GM12874 (cell line): ENCODE results near the gene TRIM63.

Source experiments
- CTCF ChIP-seq: IDR thresholded peaks from 2 replicates; pipeline ENCODE4 v1.5.1; 2011; ENCODE audit warnings: low read depth, mild to moderate bottlenecking, control low read depth, low read length, moderate library complexity; ENCODE audit not compliant: insufficient read depth

Gene TRIM63

GRCh38 chr1:26075421-26076144, 8.2 kb upstream of the TRIM63 start:
- TF ChIP-seq CTCF: no peak

DNA sequence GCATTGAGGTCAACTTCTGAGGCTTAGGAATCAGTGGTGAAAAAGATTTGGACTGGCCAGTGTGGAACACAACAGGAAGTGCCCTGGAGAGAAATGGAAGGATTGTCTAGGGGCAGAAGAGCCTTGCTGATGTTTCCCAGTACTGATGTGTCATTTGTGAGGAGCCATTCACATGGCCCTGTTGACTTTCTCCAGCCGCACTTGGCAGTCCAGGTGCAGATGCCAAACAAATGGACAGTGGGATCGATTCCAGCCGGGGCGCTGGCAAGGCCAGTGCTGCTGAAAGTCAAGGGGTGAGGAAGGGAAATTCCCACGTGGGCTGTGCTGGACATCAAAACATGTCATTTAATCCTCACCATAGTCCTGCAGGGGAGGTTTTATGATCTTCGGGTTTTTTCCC, 4.9 kb upstream of the TRIM63 start:
- TF ChIP-seq CTCF: no peak

GRCh38 chr1:26070963-26071342, 3.5 kb upstream of the TRIM63 start:
- no peak for TF ChIP-seq CTCF

DNA sequence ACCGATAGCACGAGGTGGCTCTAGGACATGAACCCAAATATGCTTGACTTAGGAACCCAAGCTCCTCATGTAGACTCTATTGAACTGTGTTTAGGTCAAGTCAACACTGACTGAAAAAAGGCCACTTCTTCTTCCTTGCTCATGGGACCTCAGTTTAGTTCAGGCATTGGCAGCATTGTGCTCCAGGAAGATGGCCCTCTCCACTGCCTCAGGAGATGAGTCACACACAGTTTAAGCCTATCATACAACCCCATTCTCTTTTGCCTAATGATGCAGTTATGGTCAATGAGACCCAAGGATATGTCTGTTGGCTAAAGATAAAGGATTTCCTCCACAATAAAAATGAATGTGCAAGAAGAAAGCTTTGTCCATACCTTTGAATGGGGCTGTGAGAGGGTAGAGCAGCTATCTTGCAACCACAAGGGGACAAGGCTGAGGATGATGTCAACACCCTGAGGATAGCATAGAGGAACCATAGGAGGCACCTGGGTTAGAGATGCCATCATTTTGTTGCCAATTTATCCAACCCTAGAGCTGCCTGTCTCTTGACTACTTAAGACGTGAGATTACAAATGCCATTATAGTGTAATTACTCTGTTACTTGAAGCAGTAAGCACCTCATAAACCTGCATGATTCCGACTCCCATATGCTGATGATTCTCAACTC, 3.0 kb upstream of the TRIM63 start:
- no peak for TF ChIP-seq CTCF

GRCh38 chr1:26069941-26070295, 2.5 kb upstream of the TRIM63 start:
- TF ChIP-seq CTCF: no peak

- TF ChIP-seq CTCF: no peak
Observed at GRCh38 chr1:26066857-26067256, 573 bp downstream of the TRIM63 start.

- TF ChIP-seq CTCF: no peak
Observed at GRCh38 chr1:26066160-26066559, 1.3 kb downstream of the TRIM63 start.
